ENCODE data around the gene LGALS7B. TPM values are rescaled to one million over a fixed set of nuclear protein-coding genes. Genes with fewer than 3 reads are reported as not detected.
"Not testable (repeated sequence)": the region's sequence is repeated elsewhere in the genome, so short reads cannot be mapped to it uniquely, and the experiment has no call there.

LGALS7B gene
- polyA plus RNA-seq, 1 donor from 2014 or later = not detected

- H3K4me3 ChIP-seq (ENCODE audit: low read length); H3K79me2 ChIP-seq (replicated peaks; ENCODE audit: insufficient read depth, low read length); H3K27ac ChIP-seq (ENCODE audit: low read length); H3K9me2 ChIP-seq (ENCODE audit: insufficient read depth, low read length); H2AFZ ChIP-seq (ENCODE audit: low read depth, low read length); H3K27me3 ChIP-seq (ENCODE audit: insufficient read depth, low read depth, low read length); H3F3A ChIP-seq (ENCODE audit: insufficient read depth, low read length, poor library complexity, severe bottlenecking); H3K9me3 ChIP-seq (ENCODE audit: low read length); H3K36me3 ChIP-seq (ENCODE audit: insufficient read depth, low read length); H4K20me1 ChIP-seq (ENCODE audit: insufficient read depth); H3K9ac ChIP-seq (ENCODE audit: low read length); H3K4me2 ChIP-seq (ENCODE audit: low read length): not testable (repeated sequence)
Measured at GRCh38 chr19:38770228-38770948, 18.6 kb upstream of the LGALS7B start.

GRCh38 chr19:38770949-38771275 lies 18.1 kb upstream of the LGALS7B start:
- H3K9me2 ChIP-seq (ENCODE audit: insufficient read depth, low read length); H3K4me3 ChIP-seq (ENCODE audit: low read length); H2AFZ ChIP-seq (ENCODE audit: low read depth, low read length); H3F3A ChIP-seq (ENCODE audit: insufficient read depth, low read length, poor library complexity, severe bottlenecking); H3K27ac ChIP-seq (ENCODE audit: low read length); H3K4me2 ChIP-seq (ENCODE audit: low read length); H3K36me3 ChIP-seq (ENCODE audit: insufficient read depth, low read length); H3K9ac ChIP-seq (ENCODE audit: low read length); H3K9me3 ChIP-seq (ENCODE audit: low read length); H4K20me1 ChIP-seq (ENCODE audit: insufficient read depth); H3K79me2 ChIP-seq (replicated peaks; ENCODE audit: insufficient read depth, low read length); H3K27me3 ChIP-seq (ENCODE audit: insufficient read depth, low read depth, low read length): not testable (repeated sequence)

- H3K79me2 ChIP-seq (replicated peaks; ENCODE audit: insufficient read depth, low read length); H3K9ac ChIP-seq (ENCODE audit: low read length); H3F3A ChIP-seq (ENCODE audit: insufficient read depth, low read length, poor library complexity, severe bottlenecking); H3K27ac ChIP-seq (ENCODE audit: low read length); H4K20me1 ChIP-seq (ENCODE audit: insufficient read depth); H3K36me3 ChIP-seq (ENCODE audit: insufficient read depth, low read length); H3K9me3 ChIP-seq (ENCODE audit: low read length); H2AFZ ChIP-seq (ENCODE audit: low read depth, low read length); H3K9me2 ChIP-seq (ENCODE audit: insufficient read depth, low read length); H3K27me3 ChIP-seq (ENCODE audit: insufficient read depth, low read depth, low read length); H3K4me3 ChIP-seq (ENCODE audit: low read length); H3K4me2 ChIP-seq (ENCODE audit: low read length): not testable (repeated sequence)
Measured at GRCh38 chr19:38771569-38771968, 17.4 kb upstream of the LGALS7B start.

GRCh38 chr19:38773469-38774177 lies 15.4 kb upstream of the LGALS7B start, which contains the start of gene LGALS7:
Gene LGALS7, minus strand, starts transcription at chr19:38773517. Its CDS starts 25 bp downstream, at chr19:38773492.
- Histone ChIP-seq H3K4me2 (ENCODE audit: low read length) (no peak within 1 kb of the TSS), H3K27me3 (ENCODE audit: insufficient read depth, low read depth, low read length) (no peaks in the 10 kb centered on the region), H3K9ac (ENCODE audit: low read length) (no peak within 1 kb of the TSS), H3K27ac (ENCODE audit: low read length) (no peak within 1 kb of the TSS), H4K20me1 (ENCODE audit: insufficient read depth) (no peaks in the 10 kb centered on the region), H3K9me3 (ENCODE audit: low read length) (no peaks in the 10 kb centered on the region), H3K4me3 (ENCODE audit: low read length) (no peak within 1 kb of the TSS), H3K79me2 (replicated peaks; ENCODE audit: insufficient read depth, low read length) (no peaks in the 10 kb centered on the region), H2AFZ (ENCODE audit: low read depth, low read length) (no peak within 1 kb of the TSS), H3K9me2 (ENCODE audit: insufficient read depth, low read length) (no peaks in the 10 kb centered on the region), H3K36me3 (ENCODE audit: insufficient read depth, low read length) (no peaks in the 10 kb centered on the region), H3F3A (ENCODE audit: insufficient read depth, low read length, poor library complexity, severe bottlenecking) (no peaks in the 10 kb centered on the region)
- TF ChIP-seq SMC3 (conservative IDR thresholded peaks at IDR 0.05; ENCODE audit: poor library complexity) (no peak), EP300 (conservative IDR thresholded peaks at IDR 0.05; ENCODE audit: poor library complexity, severe bottlenecking) (no peak), REST (IDR thresholded peaks at IDR 0.05; ENCODE audit: borderline replicate concordance) (no peak), EZH2 (IDR thresholded peaks at IDR 0.05; ENCODE audit: borderline replicate concordance, insufficient read depth, low read length, poor library complexity, severe bottlenecking) (no peak), CTCF (IDR thresholded peaks at IDR 0.05; ENCODE audit: poor library complexity, severe bottlenecking) (no peak)
